Stimulated activated CD8-positive, alpha-beta memory T cell treated with anti-CD3 and anti-CD28 coated beads, Interleukin-12 subunit alpha, Interleukin-12 subunit beta, amount 100 ng/mL, for 4 hours (primary cell): ENCODE data around the gene POFUT1.
"Not testable (repeated sequence)": the region's sequence is repeated elsewhere in the genome, so short reads cannot be mapped to it uniquely, and the experiment has no call there.

Source experiments
- DNase-seq: peaks from one replicate; pipeline ENCODE4 v3.0.0-alpha.2; 2020; ENCODE audit warnings: low read depth

Gene POFUT1

DNA sequence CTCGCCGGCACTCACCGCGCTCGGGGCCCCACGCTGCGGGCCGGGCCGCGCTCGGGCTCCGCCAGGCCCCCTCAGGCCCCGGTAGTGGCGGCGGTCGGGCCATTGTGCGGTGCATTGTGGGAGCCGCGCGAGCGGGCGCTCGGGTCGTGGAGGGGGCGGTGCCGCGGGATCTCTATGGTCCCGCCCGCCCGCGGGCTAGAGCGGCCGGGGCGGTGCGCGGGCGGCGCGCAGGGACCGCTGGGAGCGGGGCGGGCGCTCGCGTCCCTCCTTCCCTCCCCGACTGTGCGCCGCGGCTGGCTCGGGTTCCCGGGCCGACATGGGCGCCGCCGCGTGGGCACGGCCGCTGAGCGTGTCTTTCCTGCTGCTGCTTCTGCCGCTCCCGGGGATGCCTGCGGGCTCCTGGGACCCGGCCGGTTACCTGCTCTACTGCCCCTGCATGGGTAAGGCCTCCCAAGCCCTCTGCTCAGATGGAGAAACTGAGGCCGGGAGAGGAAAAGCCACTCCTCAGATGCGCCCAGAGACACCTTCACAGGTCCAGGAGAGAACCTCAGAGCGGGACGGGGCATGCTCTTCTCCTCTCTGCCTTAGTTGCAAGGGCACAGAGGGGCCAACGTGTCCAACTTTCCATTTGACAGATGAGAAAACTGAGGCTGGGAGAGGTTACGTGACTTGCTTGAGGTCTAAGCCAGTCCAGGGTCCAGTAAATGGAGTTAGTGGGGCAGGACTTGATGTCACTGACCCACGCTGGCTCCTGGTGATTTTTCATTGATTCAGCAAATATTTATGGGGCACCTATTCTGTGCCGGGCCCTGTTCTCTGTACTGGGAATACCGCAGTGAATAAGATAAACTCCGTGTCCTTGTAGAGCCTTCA, at the start of gene POFUT1, which contains the start of gene PLAGL2:
Gene POFUT1, plus strand, starts transcription at position 255 of the 873 bp plus-strand sequence. Its CDS starts 62 bp downstream, at position 317.
Gene PLAGL2, minus strand, starts transcription at position 118 of the 873 bp plus-strand sequence. CDS start 5,565 bp downstream, outside the sequence.
- DNase-seq, result peak; percentile 86

GRCh38 chr20:32158351-32158750, 49.3 kb upstream of the POFUT1 start:
- DNase-seq, result no peak

DNA sequence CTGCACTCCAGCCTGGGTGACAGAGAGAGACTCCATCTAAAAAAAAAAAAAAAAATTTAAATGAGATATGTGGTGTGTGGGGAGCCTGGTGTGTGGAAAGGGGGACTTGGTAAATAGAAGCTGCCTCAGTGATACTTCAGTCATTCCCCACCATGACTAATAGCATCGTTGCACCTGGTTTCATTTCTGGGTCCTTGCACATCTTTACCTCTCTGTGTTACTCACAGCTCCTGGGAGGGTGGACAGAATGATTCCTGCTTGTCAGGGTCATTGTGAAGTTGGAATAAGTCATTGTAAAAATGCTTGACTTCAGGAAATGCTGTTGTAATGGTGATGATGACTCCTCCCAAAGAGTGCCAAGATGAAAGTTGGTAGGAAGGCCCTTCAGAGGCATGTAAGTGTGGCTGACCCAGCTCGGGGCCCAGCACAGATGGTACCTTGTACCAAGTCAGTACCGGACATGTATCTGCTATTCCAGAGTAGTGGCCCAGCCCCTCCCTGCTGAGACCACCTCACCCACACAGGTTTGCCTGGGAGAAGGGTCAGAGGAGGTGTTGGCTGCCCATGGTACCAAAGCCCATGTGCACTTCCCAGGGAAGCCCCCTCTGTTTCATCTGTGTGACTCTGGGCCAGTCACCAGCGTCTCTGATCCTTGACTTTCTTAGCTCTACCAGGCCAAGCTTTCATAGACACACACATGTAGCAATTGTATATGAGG, 48.6 kb upstream of the POFUT1 start:
- no peak for DNase-seq

DNA sequence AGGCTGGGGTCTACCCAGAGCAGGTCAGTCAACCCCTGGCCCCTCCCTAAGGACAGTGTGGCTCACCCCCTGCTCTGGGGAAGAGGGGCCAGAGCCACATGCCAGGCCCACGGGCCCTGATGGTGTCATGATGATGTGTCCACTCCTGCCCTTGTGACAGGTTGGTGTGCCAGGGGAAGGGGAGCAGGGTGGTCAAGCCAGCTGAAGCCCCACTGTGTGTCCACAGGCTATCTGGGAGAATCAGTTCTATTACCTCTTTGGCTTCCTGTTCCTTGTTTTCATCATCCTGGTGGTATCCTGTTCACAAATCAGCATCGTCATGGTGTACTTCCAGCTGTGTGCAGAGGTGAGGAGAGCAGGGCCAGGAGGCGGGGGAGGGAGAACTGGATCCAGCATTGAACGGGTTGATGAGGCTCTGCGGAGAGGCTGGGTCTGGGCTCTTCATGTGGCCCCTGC, 47.9 kb upstream of the POFUT1 start:
- no peak for DNase-seq

DNA sequence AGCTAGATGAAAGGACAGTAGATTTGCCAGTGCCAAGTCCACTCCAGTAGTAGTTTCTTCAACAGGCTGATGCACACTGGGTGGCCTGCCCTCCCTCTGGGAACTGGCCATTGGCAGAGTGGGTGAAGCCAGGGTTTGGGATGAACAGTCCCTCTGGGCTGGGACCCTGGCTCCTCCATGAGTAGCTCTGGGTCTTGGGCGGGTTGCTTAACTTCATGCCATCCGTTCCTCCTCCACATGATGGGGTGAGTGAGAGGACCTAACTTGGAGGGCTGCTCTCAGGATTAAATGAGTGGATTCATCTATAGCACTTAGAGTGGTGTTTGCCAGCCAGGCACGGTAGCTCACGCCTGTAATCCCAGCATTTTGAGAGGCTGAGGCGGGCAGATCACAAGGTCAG, 47.3 kb upstream of the POFUT1 start:
- DNase-seq, result no peak

DNA sequence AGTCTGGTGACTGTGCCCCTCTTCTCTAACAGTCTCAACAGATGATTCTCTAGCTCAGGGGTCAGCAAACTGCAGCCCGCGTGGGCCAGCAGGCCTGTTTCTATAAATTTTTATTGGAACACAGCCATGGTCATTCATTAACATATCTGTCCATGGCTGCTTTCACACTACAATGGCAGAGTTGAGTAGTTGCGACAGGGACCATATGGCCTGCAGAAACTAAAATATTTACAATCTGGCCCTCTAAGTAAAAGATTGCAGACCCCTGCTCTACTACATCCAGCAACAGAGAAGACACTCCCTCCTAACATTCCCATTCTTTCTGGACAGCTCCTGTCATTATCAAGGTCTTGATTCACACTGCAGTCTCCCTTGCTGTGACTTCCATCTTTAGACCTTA, 45.3 kb upstream of the POFUT1 start:
- no peak for DNase-seq

DNA sequence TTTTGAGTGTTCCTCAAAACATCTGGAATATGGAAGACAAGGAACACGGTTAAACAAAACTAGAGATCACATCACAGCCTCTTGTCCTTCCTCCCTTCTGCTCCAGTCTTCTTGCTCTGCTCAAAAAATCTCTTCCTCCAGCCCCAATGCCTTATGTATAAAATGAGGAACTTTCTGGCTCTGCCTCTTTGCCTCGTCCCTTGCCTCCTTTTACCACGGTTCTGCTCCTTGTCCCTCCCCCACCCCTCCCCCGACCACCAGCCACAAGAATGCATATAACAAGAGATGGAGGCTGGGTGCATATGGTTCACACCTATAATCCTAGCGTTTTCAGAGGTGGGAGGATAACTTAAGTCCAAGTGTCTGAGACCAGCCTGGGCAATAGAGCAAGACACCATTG, 43.7 kb upstream of the POFUT1 start:
- DNase-seq, result no peak

DNA sequence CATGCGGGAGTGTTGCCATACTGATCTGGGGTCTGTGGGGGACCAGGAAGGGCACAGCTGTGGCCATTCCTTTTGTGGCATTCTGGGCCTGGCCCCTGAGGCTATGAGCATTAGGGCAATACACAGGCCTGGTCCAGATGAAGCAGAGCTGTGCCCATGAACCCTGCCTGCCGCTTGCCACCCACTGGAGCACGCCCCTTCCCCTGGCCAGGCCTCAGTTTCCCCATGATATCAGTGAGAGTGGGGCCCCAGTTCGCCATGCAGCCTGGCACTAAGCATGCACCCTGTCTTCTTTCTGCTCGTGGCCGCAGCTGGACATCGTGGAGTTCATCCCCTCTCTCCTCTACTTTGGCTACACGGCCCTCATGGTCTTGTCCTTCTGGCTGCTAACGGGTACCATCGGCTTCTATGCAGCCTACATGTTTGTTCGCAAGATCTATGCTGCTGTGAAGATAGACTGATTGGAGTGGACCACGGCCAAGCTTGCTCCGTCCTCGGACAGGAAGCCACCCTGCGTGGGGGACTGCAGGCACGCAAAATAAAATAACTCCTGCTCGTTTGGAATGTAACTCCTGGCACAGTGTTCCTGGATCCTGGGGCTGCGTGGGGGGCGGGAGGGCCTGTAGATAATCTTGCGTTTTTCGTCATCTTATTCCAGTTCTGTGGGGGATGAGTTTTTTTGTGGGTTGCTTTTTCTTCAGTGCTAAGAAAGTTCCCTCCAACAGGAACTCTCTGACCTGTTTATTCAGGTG, 42.5 kb upstream of the POFUT1 start:
- DNase-seq, result no peak

DNA sequence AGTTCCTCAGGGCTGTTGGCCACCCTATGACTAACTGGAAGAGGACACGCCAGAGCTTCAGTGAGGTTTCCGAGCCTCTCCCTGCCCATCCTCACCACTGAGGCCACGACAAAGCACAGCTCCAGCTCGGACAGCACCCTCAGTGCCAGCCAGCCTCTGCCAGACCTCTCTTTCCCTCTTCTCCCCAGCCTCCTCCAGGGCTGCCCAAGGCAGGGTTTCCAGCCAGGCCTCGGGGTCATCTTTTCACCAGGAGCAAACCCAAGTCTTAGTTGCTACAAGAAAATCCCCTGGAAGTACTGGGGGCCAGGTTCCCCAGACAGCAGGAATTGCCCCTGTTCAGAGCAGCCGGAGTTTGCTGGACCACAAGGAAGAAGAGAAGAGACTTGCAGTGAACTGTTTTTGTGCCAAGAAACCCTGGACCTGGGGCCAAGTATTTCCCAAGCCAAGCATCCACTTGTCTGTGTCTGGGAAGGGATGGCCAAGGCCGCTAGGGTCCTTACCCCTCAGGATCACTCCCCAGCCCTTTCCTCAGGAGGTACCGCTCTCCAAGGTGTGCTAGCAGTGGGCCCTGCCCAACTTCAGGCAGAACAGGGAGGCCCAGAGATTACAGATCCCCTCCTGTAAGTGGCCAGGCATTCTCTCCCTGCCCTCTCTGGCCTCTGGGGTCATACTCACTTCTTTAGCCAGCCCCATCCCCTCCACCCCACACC, 41.7 kb upstream of the POFUT1 start:
- no peak for DNase-seq

- DNase-seq, result no peak
Measured at GRCh38 chr20:32167552-32167951, 40.1 kb upstream of the POFUT1 start.

DNA sequence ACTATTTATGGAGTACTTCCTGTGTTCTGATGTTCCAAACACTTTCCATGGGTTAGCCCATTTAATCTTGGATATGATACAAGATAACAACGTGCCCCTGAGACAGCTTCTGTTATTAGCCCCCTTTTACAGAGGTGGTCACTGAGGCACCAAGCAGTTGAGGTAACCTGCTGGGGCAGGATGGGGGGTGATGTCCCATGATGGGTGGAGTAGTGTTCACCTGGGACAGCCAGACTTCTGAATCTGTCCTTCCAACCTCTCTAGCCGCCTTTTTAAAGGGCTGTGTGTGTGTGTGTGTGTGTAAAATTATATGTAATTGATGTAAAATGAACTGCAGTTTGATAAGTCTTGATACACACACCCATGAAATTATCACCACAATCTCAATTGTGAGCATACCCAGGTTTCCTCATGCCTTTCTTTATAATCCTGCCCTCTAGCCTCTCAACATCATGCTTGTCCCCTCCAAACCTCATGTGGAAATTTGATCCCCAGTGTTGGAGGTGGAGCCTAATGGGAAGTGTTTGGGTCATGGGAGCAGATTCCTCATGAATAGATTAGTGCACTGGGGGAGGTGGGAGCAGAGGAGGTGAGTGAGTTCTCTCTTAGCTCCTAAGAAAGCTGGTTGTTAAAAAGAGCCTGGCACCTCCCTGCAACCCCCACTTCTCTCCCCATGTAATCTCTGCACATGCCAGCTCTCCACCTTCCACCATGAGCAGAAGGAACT, 39.3 kb upstream of the POFUT1 start:
- DNase-seq, result no peak

- DNase-seq, result not testable (repeated sequence)
Measured at GRCh38 chr20:32177696-32178095, 30.0 kb upstream of the POFUT1 start.

DNA sequence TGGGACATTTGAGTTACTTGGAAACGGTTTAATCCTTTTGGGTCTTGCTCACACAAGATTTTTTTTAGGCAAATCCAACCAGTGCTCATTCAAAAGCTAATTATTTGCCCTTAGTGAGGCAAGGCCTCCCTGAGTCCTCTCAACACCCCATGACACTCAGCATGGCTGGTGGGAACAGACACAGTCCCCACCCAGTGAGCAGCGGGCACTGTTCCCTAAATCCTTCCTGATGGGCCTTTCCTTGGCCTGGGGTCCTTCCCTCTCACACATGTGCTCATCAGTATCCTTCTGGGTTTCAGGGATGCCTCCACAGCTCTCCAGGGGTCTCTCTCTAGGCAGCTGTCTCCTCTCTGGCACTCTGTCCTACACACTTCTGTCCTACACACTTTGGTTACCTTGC, 28.2 kb upstream of the POFUT1 start:
- DNase-seq, result no peak

GRCh38 chr20:32179934-32180333, 27.7 kb upstream of the POFUT1 start:
- DNase-seq, result no peak

DNA sequence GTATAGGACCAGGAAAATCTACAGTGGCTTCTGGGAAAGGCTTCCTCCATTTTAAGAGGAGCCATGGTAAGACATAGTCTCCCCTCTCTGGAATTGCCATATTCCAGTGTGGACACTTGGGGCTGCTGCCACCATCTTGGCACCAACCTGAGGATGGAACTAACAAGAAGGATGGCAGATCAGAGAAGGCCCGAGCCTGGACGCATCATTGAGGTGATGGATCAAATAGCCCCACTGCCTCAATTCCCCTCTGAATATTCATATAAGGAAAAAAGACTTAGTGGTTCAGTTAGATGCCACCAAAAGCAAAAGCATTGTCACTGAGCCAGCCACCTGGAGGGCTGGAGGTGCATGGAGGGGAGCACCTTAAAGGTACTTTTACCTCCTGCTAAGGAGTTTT, 26.1 kb upstream of the POFUT1 start:
- DNase-seq, result no peak

DNA sequence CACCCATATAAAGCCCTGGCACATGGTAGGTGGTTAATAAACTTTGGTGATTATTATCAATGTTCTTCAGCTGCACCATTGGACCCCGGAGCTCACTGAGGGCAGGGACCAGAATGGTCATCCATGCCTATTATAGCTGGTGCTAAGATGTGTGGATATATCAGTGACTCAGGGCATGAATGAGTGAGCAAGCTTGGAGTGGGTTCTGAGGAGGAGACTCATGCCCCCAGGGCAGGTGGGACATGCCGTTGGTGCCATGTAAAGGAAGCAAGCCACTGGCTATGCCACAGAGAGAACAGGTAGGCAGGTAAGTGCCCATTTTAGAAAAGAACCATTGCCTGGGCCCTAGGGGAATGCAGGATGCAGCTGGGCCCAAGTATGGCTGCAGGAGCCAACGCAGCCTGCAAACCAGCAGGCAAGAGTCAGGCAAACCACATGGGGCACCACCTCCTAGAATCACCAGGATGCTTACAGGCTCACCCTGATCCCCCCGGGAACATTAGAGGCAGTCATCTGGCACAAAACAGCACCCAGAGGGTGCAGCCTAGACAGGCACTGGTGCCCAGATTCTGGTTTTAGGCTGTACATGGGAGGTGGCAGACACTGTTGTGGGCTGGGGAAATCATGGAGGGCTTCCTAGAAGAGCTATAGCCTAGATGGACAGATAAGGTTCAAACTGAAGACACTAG, 23.6 kb upstream of the POFUT1 start:
- DNase-seq, result no peak

DNA sequence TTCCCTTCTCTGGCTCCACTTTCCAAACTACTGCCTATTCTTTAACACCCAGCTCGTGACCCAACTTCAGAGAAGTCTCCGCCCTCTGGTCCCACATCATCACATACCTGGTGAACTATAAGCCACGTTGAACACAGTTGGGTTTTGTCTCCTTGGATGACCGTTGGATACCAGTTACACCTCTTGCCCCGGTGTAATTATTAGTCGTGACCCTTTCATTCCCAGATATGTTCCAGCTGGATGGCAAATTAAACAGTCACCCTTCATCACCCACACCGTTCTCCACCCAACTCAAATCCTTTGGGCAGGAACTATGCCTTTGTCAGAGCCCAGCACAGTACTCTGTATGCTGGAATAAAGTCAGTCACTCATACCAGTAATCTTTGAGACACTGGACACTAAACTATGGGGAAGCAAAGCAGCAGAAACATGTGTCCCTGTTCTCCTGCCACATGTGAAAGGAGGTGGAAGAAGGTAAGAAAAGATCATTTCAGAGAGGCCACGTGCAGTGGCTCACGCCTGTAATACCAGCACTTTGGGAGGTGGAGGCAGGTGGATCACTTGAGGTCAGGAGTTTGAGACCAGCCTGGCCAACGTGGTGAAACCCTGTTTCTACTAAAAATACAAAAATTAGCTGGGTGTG, 22.6 kb upstream of the POFUT1 start:
- DNase-seq, result no peak

GRCh38 chr20:32186506-32186905, 21.2 kb upstream of the POFUT1 start:
- DNase-seq, result no peak

DNA sequence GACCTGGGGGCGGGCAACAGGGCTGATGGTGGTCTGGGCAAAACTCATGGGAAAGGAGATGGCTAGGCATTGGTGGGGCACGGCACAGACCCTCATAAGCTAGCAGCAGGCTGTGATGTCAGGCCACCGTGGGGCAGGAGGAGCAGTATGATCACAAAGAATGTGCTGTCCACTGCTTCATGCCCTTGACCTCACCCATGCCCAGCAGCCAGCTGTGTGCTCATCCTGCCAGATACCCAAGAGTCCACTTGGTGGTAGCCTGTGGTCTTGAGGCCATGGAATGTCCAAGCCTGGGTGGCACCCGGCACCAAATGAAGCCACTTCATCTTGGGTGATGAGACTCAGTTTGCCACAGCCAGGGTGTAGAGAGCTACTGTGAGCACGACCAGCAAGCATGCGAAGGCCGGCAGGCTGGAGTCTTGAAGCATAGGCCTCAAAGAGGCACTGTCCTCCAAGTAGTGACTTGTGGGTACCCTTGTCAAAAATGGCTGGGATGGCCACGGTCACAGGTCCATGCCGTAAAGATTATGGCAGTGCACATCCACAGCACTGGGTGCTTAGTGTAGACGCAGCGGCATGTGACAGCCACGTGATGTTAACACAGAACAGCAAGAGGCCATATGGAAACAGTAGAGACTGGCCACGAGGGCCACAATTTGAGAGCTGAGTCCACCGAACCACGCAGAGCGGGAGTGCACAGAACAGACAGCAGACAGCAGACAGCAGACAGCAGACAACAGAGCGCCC, 19.1 kb upstream of the POFUT1 start:
- DNase-seq, result no peak
